Tibial nerve (tissue), 4 donors: ENCODE data around the gene C17orf67.

Experiments used
- CTCF ChIP-seq, 5 experiments: fragments of 200-600 bp in 3 of 5; fragments of 450-650 bp in 2 of 5; sonication (generic) in 3 of 5; IDR thresholded peaks; one replicate each; pipeline ENCODE4 v1.5.1; 2016 to 2019; ENCODE audit warnings: antibody characterized with exemption in 5 of 5, mild to moderate bottlenecking in 3 of 5, moderate library complexity in 2 of 5
- EP300 ChIP-seq, 2 donors: sonication (generic); formaldehyde crosslinking; IDR thresholded peaks; one replicate each; pipeline ENCODE4 v1.6.1; 2017; ENCODE audit warnings: antibody characterized with exemption in 2 of 2, mild to moderate bottlenecking in 1 of 2

DNA sequence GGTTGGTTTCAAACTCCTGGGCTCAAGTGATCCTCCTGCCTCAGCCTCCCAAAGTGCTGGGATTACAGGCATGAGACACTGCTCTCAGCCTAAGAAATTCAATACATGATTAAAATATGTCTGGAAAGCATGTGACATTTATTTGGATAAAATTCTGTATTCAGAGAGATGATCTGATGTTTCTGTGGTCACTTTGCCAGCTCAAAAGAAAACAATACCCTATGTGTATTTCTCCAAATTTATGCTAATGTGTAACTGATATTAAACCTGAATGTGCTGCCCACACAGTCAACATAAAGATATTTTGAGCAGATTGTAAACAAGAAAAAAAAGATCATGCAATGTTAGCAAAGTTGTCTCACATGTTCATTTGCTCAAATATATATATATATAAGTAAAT, 16.7 kb downstream of the C17orf67 start:
- no peak for TF ChIP-seq EP300 (IDR thresholded peaks at IDR 0.05)
- no peak for TF ChIP-seq CTCF (IDR thresholded peaks at IDR 0.05)
